HG03575 (cell line): ENCODE data around the gene CRYGN.

Experiments used
- ATAC-seq: cut with Tn5 transposase; IDR thresholded peaks from one replicate; pipeline ENCODE4 v1.9.1; 2021; ENCODE audit not compliant: unreplicated experiment, insufficient number of reproducible peaks, low FRiP score; ENCODE audit errors: extremely low read depth

CRYGN gene

DNA sequence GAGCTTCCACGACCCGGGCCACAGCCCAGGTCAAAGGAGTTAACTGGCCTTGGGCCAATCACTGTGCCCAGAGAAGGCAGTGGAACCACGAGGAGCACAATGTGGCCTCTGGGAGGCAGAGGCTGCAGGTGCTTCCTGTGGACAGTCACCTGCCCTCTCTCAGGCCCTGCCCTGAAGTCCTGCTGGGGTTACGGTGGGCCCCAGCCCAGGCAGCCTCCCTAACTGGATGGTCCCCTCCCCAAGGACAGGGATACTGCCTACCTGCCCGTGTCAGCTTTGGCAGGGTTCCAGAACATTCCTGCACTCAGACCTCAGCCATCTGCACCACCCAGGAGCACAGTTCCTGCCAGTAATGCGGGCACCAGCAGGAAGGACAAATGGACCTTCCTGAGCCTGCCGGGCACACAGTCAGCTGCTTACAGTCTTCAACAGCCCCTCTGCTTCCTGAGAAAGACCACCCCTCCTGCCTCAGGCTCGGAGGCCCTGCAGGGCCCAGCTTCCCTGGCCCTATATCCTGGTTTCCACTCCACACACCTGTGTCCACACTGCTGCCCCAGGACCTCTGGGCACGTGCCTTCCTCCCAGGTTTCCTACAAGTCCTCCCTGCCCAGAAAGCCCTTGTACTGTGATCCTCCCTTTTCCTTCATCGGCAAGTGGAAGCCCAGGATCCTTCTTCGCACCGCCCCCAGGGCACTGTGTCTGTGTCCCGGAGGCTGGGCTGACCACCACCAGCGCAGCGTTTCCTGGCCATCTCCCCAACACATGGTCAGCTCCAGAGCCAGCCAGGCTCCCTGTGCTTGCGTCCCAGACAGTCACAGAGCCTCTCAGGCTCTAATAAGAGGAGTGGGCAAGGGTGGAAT is 53.4 kb downstream of the CRYGN start:
- no peak for ATAC-seq

DNA sequence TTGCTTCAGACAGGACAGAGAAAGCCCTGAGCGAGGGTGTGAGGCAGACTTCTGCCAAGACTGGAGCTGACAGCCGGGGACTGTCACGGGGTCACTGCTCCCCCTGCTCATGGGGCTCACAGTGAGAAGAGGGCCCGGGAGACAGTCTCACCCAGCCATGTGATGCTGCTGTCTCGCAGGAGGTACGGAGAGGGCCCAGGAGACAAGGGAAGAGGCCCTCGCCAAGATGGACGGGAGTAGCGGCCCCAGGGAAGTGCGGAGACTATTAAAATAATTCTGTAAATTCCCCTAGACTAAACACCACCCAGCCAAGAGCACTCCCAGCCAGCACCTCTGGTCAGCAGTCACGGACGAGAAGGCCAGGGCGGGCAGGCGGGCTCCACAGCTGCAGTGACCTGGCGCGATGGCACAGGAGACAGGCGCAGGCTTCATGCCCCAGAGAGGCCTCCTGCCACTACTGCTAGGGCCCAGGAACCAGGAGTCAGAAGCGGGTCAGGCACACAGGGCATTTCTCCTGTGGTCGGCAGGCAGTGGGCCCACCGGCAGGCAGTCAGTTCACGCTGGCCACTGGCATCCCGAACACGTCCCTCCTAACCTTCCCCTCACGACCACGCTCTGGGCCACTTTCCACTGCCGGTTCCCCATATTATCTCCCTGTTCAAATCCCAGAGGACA is 54.2 kb downstream of the CRYGN start:
- no peak for ATAC-seq

DNA sequence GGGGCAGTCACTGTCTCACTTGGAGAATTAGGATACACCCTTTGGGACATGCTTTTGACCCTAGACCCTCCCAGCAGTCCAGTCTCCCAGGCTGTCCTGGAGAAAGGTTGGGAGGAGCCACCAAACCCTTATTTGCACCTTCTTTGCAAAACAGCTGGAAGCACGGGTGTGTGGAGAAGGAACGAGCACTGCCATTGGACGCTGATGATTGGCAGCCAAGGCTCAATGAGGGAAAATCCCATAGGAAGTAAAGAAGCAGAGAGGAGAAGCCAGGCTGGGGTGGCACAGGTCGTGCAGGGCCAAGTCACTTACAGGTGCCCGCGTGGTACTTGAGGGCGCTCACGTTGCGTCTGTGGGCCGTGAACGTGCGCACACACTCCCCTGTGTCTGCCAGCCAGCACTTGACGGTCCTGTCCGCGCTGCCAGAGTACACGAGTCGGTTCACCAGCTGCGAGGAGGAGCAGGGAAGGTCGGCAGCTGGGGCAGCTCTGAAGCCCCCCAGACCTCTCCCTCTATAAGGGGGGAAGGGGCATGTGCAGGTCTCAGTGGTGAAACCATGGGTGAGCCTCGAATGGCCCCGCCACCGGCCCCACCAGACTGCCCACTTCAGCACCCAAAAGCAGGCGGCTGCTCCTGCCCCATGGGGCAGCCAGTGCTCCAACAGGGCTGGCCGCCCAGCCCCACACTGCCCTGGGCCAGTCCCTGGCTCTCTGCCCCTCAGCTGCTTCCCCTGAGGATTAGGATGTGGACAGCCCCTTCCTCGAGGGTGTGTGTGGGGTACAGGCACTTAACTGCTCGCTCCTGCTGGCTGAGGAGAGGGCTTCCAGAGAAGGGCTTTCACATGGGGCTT is 54.9 kb downstream of the CRYGN start:
- ATAC-seq: no peak

DNA sequence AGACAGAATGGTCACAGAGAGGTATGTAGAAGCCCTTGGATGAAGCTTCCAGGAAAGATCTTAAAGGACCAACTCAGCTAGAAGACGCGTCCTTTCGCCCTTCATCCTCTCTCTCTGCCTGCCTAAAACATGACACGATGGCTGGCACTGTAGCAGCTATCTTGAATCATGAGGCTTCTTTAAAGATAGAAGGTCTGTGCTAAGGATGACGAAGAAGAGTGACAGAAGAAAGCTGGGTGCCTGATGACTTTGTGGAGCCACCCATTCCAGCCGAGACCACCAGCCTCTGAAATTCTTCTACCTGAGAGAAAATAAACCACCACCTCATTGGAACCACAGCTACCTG is 55.6 kb downstream of the CRYGN start:
- ATAC-seq: no peak

DNA sequence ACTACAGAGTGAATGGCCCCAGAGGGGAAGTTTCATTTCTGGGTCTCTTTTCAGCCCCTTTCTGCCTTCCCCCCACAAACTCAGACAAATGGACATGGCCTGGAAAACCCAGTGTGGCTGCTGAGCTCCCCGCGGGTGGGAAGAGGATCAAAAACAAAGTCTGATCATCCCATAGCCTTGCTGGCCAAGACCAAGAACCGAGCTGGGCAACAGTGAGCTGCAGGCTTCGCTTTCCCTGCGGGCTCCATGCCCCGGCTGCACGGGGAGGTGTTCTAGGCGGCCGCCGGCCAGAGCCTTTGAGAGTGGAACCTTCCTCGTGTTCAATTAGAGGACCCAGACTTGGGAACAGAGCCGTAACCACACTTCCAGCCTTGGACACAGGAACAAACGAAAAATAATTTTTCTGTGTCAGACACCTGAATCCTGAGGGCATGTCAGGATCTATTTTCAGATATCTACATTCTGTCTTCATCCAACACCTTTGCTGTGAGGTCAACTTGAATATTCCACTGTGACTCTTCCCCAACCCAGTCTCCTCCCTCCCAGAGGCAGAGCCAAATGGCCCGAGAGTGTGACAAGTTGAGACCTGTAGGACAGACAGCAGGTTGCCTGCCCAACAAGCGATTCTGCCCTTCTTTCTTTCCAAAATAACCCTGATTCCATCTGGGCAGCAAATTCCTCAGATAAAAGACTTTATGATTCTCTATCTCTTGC is 56.1 kb downstream of the CRYGN start:
- ATAC-seq: no peak

DNA sequence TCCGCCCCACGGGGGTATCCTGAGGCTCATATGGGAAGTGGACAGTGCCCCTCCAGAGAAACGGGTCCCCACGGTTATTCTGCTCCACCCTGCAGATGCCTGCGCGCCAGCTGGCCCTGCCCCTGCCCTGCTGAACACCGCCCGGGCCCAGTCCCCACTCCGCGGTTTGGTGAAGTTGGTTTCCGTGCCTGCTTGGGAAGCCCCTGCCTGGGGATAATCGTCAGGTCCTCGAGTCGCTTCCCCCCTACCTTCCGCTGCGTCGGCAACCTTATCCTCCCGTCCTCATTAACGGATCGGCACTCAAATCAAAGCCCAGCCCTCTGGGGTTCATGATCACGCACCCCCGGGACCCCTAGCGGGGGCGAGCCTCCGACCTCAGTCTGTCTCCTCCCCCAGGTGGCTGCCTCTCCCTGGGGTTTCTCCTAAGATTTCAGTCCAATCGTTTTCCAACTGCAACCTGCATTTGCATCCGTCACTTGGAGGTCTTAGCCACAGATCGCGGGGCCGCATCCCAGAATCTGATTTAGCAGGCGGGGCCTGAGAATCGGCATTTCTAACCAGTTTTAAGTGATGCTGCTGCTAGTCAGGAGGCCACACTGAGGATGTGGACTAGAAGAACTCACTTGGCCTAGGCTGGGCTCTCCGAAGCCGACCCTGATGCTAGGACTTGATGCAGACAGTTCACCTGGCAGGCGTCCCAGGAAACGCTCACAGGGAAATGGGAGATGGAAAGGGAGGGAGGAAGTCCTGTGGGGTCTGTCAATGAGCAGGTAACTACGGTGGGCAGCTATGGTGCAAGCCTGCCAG is 57.7 kb downstream of the CRYGN start:
- ATAC-seq: no peak

DNA sequence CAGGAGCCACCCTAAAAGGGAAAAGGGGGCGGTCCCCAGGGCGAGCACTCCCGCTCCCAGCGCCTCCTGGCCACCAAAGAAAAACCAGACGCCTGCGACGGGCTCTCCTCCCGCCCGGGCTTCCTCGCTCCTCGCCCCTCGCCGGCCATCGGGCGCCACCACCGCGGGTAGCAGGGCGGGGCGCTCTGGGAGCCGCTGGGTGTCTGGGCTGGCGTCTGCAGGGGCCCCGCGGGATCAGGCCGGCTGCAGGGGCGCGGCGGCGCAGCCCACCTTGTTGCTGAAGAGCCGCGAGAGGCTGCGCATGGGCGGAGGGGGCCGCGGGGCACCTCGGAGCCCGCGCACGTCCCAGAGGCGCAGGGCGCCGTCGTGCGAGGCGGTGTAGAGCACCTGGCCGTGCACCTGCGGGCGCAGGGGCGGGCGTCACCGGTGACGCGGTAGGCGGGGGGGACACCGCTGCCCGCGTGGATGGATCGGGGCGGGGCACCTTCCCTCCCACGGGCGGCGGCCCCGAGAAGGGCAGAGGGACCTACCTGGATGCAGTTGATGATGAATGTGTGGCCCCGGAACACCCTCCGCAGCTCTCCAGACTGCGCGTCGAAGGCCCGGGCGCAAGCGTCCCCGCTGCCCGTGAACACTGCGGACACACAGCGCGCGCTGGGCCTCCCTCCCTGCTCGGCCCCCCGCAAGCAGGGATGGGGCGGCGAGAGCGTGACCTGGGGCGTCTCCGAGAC is 58.4 kb downstream of the CRYGN start:
- ATAC-seq: no peak

DNA sequence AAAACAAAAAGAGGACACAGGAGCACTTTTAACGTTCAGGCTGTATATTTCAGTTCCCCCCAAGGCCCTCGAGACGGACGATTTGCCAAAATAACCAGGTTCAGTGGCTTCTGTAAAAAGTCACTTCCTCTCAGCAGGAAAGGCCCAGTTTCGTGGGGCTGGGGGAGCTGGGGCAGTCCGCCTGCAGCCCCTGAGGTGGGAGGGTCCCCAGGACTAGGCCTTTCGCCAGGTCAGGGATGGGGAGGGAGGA is 58.9 kb downstream of the CRYGN start:
- ATAC-seq: no peak

DNA sequence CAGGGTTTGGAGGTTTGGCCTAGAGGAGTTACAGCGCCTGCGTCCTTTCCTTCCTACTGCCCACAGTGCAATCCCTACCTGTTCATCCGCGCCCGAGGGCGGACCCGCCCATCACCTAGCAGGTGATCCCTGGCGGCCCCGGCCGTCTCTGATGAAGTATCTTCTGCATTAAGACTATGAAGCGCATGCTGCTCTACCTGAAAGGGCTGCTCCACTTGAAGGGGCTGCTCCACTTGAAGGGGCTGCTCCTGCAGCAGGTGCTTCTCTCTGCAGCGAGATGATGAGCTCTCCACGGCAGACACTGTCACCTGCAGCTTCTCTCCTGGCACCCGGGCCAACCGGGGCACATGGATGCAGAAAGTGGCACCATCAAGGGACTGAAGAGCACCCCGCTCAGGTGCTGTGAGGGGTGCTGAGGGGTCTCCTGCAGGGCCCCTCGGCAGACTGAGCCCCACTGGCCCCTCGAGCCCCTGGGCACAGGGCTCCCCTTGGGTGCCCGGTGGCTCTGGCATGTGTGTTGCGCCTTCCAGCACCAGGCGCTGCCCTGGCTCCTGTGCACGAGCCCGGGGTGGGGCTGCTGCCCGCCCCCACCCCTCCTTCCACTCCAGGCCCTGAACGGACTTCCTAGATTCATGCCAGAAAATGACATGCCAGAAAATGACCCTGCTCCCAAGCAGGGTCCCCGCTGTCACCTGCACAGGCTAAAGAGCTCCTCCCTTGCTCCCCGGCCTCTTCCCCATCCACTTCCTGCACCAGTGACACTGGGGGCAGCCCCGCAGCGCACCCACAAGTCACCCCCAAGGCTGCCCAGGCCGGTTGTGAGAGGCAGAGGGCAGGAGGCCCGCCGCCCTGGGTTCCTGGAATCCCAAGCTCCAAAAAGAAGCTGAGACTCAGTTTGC is 59.5 kb downstream of the CRYGN start:
- no peak for ATAC-seq

DNA sequence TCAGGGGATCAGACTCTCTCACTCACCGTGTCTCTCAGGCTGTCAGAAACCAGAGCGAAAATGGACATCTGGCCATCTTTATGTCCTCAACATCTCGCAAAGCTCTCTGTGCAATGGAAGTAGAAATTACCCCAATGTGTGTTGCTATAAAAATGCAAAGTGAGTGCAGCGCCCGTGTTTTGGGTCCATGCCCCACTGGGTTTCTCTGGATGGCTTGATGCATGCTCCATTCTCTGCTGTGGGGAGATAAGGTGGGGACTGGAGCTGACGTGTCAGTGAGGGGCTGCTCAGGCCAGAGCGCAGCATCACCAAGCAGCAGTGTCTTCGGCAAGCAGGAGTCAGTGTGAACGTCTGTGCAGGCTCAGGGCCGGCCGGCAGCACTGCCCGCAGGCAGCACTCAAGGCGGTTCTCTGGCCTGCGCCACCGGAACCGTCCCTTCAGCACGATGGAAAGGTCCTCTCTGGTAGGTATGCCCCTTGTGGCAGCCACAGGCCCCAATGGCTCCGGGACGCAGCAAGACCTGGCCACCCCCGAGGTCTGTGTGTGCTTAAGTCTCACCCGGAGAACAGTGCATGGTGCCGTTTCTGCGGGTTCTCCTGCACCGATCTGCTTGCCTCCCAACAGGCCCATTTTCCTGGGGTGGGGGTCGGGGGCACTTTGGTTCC is 60.3 kb downstream of the CRYGN start:
- no peak for ATAC-seq

DNA sequence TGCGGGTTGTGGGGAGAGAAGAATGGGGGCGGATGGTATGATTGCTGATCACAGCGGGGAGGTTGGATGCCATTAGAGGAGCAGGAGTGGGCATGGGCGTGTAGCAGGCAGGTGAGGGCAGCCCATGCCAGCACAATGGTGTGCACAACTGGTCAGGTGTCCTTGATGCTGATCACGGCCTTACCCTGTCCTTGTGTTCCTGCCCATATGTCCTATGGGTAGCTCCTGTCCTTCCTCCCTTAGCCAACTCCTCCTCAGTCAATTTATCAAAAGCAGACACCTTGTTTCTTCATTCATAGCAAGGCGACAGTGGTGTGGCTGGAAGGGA is 60.8 kb downstream of the CRYGN start:
- no peak for ATAC-seq
